Naive thymus-derived CD4-positive, alpha-beta T cell (primary cell): Measurements from ENCODE around the gene ANHX. TPM values are rescaled to one million over a fixed set of nuclear protein-coding genes. Genes with fewer than 3 reads are reported as not detected.

Experiments used
- ATAC-seq: fragments of 150-1000 bp; cut with Tn5 transposase; 2 replicates; pipeline ENCODE4 v1.10.0; 2021; ENCODE audit warnings: mild to moderate bottlenecking, moderate library complexity
- CTCF ChIA-PET: fragments of 350-600 bp; sonication (Branson Sonifier 250); formaldehyde crosslinking; loops from one replicate; lab custom pipeline; 2021; ENCODE audit warnings: antibody characterized with exemption; lab: Charles Lee
- POLR2A ChIA-PET: fragments of 350-600 bp; sonication (Branson Sonifier 250); formaldehyde crosslinking; loops from one replicate; lab custom pipeline; 2021; ENCODE audit warnings: antibody characterized with exemption, inconsistent platforms; lab: Charles Lee
- DNase-seq, 9 donors: peaks; one replicate each; pipeline versions ENCODE4 v3.0.0 to v3.0.0-alpha.2; 2020 to 2022; ENCODE audit warnings: mixed read lengths in 1 of 9
- H3K27ac ChIP-seq: one replicate; pipeline ENCODE4 v1.7.0; 2013; ENCODE audit warnings: mild to moderate bottlenecking, low read depth, low read length, moderate library complexity
- H3K27me3 ChIP-seq, 2 donors: one replicate each; pipeline ENCODE4 v1.7.0; 2013; ENCODE audit warnings: low read length in 2 of 2, mild to moderate bottlenecking in 2 of 2, moderate library complexity in 2 of 2; ENCODE audit not compliant: control insufficient read depth in 2 of 2, insufficient read depth in 2 of 2
- H3K36me3 ChIP-seq, 3 experiments: 1 replicate in 2 of 3; 2 replicates in 1 of 3; pipeline ENCODE4 v1.7.0; 2013; ENCODE audit warnings: low read length in 3 of 3, mild to moderate bottlenecking in 3 of 3, moderate library complexity in 1 of 3; ENCODE audit not compliant: insufficient read depth in 3 of 3, control insufficient read depth in 2 of 3
- H3K4me1 ChIP-seq, 2 donors: one replicate each; pipeline ENCODE4 v1.7.0; 2013; ENCODE audit warnings: low read length in 2 of 2, mild to moderate bottlenecking in 2 of 2, moderate library complexity in 1 of 2; ENCODE audit not compliant: control insufficient read depth in 2 of 2, insufficient read depth in 2 of 2
- H3K4me3 ChIP-seq: 2 replicates; pipeline ENCODE4 v1.7.0; 2013; ENCODE audit warnings: mild to moderate bottlenecking, low read length
- H3K9me3 ChIP-seq, 3 experiments: 1 replicate in 2 of 3; 2 replicates in 1 of 3; pipeline ENCODE4 v1.7.0; 2013; ENCODE audit warnings: low read length in 3 of 3; ENCODE audit not compliant: control insufficient read depth in 2 of 3
- H3K27ac Mint-ChIP-seq, 9 donors: one replicate each; pipeline ENCODE4 v1.8.0; 2020 to 2022; ENCODE audit warnings: mixed read lengths in 9 of 9, mild to moderate bottlenecking in 8 of 9, moderate library complexity in 5 of 9, inconsistent platforms in 2 of 9
- H3K27me3 Mint-ChIP-seq, 5 donors: one replicate each; pipeline ENCODE4 v1.8.0; 2021 to 2022; ENCODE audit warnings: mixed read lengths in 5 of 5, mild to moderate bottlenecking in 1 of 5
- H3K36me3 Mint-ChIP-seq, 5 donors: one replicate each; pipeline ENCODE4 v1.8.0; 2020 to 2022; ENCODE audit warnings: mixed read lengths in 5 of 5, mild to moderate bottlenecking in 3 of 5, inconsistent platforms in 1 of 5
- H3K4me1 Mint-ChIP-seq, 7 donors: one replicate each; pipeline ENCODE4 v1.8.0; 2020 to 2022; ENCODE audit warnings: mixed read lengths in 7 of 7, mild to moderate bottlenecking in 3 of 7, inconsistent platforms in 1 of 7
- H3K4me3 Mint-ChIP-seq, 10 donors: one replicate each; pipeline ENCODE4 v1.8.0; 2020 to 2022; ENCODE audit warnings: mild to moderate bottlenecking in 10 of 10, mixed read lengths in 10 of 10, moderate library complexity in 6 of 10, inconsistent platforms in 2 of 10
- H3K9me3 Mint-ChIP-seq, 11 donors: one replicate each; pipeline ENCODE4 v1.8.0; 2020 to 2022; ENCODE audit warnings: mixed read lengths in 11 of 11, mild to moderate bottlenecking in 4 of 11, inconsistent platforms in 1 of 11, moderate library complexity in 1 of 11
- intact Hi-C, 2 donors: fragments of 100-400 bp; cut with micrococcal nuclease; formaldehyde crosslinking; loops; one replicate each; pipeline ENCODE4 v1.15.1; 2023
- polyA plus RNA-seq, 2 donors: library from polyadenylated mRNA; unstranded; fragments of 300-500 nt; fragmentation: Illumina TruSeq; gene quantifications; one replicate each; pipeline ENCODE4 v1.2.3, GENCODE V29; 2021
- total RNA-seq, 6 experiments: library from RNA in 5 of 6; stranded (reverse) in 5 of 6; gene quantifications; 1 replicate in 5 of 6; 2 replicates in 1 of 6; pipeline ENCODE4 v1.2.3 and lab custom pipeline; 2021 to 2026

The ANHX gene
- total and polyA plus RNA-seq, 7 experiments from 2014 or later, result not detected

DNA sequence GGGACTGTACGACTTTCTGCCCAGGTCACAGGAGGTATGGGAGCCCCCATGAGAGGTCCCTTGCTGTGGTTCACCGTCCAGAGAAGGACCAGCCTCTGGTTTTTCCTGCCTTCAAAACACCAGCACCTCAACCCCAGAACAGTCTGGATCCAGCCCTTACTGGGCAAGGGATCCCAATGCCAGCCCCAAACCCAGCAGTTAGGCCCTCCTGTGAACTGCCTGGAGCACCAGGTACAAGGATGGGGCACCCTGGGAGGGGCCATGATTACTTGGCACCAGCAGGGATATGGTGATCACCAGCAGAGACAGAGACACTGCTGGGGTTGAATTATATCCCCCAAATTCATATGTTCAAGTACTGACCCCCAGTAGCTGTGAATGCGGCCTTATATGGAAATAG lies 20.0 kb downstream of the ANHX start:
- Histone ChIP-seq H3K4me1 (no peaks in the 10 kb centered on the region), H3K4me3 (no peak overlapping the region), H3K27me3 (no peaks in the 10 kb centered on the region), H3K27ac (no peak overlapping the region), H3K36me3 (no peaks in the 10 kb centered on the region), H3K9me3 (peaks cover 0 to 85% (median 13%) of the 10 kb centered on the region in 3 experiments)
- peaks cover 25 to 98% (median 58%) of the 10 kb centered on the region in 11 donors for H3K9me3 Mint-ChIP-seq
- ChIA-PET CTCF (no interaction called here), POLR2A (no interaction called here)
- H3K36me3 Mint-ChIP-seq, result peaks cover 0 to 24% (median 17%) of the 10 kb centered on the region in 5 donors
- no peak for DNase-seq
- no peaks in the 10 kb centered on the region for H3K4me1 Mint-ChIP-seq
- intact Hi-C loops, result no loop called here
- H3K27ac Mint-ChIP-seq, result no peak overlapping the region
- ATAC-seq, result no peak
- peaks cover 0 to 19% (median 3%) of the 10 kb centered on the region in 5 donors for H3K27me3 Mint-ChIP-seq
- H3K4me3 Mint-ChIP-seq, result no peak overlapping the region

DNA sequence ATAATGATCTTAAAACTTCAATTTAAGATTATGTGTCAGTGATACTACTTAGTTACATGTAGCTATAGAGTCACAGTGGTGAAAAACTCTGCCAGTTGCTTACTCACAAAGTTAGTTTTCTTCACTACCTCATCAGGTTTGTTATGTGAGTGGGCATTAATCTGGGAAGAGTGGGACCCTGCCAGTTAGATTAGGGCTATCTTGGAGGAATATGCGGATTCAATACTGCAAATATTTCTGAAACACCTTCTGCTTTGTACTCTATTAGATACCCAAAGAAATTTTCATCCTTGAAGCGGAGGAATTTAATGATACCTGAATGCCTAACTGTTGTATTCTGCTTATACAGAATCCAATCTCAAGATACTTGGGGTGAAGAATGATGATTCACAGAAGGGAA lies 29.3 kb downstream of the ANHX start:
- Histone ChIP-seq H3K4me1 (no peaks in the 10 kb centered on the region), H3K27ac (no peak overlapping the region), H3K36me3 (peaks cover 17 to 34% (median 19%) of the 10 kb centered on the region in 3 experiments), H3K4me3 (peak overlapping the region; percentile 5), H3K9me3 (peaks cover 53 to 97% (median 73%) of the 10 kb centered on the region in 3 experiments), H3K27me3 (no peaks in the 10 kb centered on the region)
- peaks cover 0 to 2% (median 0%) of the 10 kb centered on the region in 7 donors for H3K4me1 Mint-ChIP-seq
- H3K27me3 Mint-ChIP-seq, result no peaks in the 10 kb centered on the region
- peaks cover 24 to 43% (median 33%) of the 10 kb centered on the region in 5 donors for H3K36me3 Mint-ChIP-seq
- H3K27ac Mint-ChIP-seq, result no peak overlapping the region
- intact Hi-C loops, result no loop called here
- ATAC-seq, result no peak
- H3K9me3 Mint-ChIP-seq, result peaks cover 3 to 97% (median 77%) of the 10 kb centered on the region in 11 donors
- no peak for DNase-seq
- CTCF ChIA-PET, result no interaction called here
- POLR2A ChIA-PET, result no interaction called here
- peak overlapping the region in 1 of 10 donors; percentile 24 for H3K4me3 Mint-ChIP-seq

DNA sequence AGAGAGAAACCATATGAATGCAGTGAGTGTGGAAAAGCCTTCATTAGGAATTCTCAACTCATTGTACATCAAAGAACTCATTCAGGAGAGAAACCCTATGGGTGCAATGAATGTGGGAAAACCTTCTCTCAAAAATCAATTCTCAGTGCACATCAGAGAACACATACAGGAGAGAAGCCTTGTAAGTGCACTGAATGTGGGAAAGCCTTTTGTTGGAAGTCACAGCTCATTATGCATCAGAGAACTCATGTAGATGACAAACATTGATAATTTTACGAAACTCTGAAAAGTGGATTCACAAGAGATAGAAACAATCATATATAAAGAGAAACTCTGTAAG lies 31.4 kb downstream of the ANHX start:
- no peaks in the 10 kb centered on the region for H3K27me3 Mint-ChIP-seq
- H3K4me3 ChIP-seq, result peak overlapping the region; percentile 40
- ATAC-seq, result no peak

DNA sequence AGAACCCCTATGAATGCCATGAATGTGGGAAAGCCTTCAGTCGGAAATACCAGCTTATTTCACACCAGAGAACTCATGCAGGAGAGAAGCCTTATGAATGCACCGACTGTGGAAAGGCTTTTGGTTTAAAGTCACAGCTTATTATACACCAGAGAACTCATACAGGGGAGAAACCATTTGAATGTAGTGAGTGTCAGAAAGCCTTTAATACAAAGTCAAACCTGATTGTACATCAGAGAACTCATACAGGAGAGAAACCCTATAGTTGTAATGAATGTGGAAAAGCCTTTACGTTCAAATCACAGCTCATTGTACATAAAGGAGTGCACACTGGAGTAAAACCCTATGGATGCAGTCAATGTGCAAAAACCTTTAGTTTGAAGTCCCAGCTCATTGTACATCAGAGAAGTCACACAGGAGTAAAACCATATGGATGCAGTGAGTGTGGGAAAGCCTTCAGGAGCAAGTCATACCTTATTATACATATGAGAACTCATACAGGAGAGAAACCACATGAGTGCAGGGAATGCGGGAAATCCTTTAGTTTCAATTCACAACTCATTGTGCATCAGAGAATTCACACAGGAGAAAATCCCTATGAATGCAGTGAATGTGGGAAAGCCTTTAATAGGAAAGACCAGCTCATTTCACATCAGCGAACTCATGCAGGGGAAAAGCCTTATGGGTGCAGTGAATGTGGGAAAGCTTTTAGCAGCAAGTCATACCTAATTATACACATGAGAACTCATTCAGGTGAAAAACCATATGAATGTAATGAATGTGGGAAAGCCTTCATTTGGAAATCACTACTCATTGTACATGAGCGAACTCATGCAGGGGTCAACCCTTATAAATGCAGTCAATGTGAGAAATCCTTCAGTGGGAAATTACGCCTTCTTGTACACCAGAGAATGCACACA lies 32.1 kb downstream of the ANHX start:
- Mint-ChIP-seq H3K4me3 (peak overlapping the region in 2 of 10 donors; percentile 20 to 42), H3K9me3 (peaks cover 14 to 94% (median 80%) of the 10 kb centered on the region in 11 donors), H3K27ac (peak overlapping the region in 6 of 9 donors; percentile 36 to 77 (median 47)), H3K4me1 (peaks cover 0 to 2% (median 0%) of the 10 kb centered on the region in 7 donors), H3K27me3 (no peaks in the 10 kb centered on the region), H3K36me3 (peaks cover 42 to 64% (median 57%) of the 10 kb centered on the region in 5 donors)
- H3K4me1 ChIP-seq, result no peaks in the 10 kb centered on the region
- ATAC-seq, result no peak
- peak overlapping the region; percentile 40 for H3K4me3 ChIP-seq
- DNase-seq, result peak in 1 of 9 donors; percentile 7
- intact Hi-C loops, result no loop called here
- no peak overlapping the region for H3K27ac ChIP-seq
- H3K9me3 ChIP-seq, result peaks cover 49 to 82% (median 68%) of the 10 kb centered on the region in 3 experiments
- H3K27me3 ChIP-seq, result no peaks in the 10 kb centered on the region
- ChIA-PET POLR2A (interaction anchor here (1.3 kb wide), 1 partner anchor 46 kb away, joined by 4 read pairs; no protein-coding TSS in a partner anchor), CTCF (interaction anchor here (0.6 kb wide), 1 partner anchor 53 kb away, joined by 3 read pairs; no protein-coding TSS in a partner anchor)
- peaks cover 25 to 45% (median 29%) of the 10 kb centered on the region in 3 experiments for H3K36me3 ChIP-seq

More for the DNA sequence above, 31.4 kb downstream of the ANHX start:
- H3K9me3 ChIP-seq, result peaks cover 49 to 88% (median 68%) of the 10 kb centered on the region in 3 experiments
- intact Hi-C loops, result no loop called here
- Mint-ChIP-seq H3K27ac (peak overlapping the region in 1 of 9 donors; percentile 13), H3K4me1 (peaks cover 0 to 2% (median 0%) of the 10 kb centered on the region in 7 donors), H3K4me3 (no peak overlapping the region), H3K36me3 (peaks cover 42 to 62% (median 54%) of the 10 kb centered on the region in 5 donors), H3K9me3 (peaks cover 14 to 96% (median 84%) of the 10 kb centered on the region in 11 donors)
- no peaks in the 10 kb centered on the region for H3K27me3 ChIP-seq
- no peaks in the 10 kb centered on the region for H3K4me1 ChIP-seq
- POLR2A ChIA-PET, result interaction anchor here (0.6 to 1.3 kb wide), 3 partner anchors 47 to 118 kb away, joined by 3 to 4 read pairs (median 3); no protein-coding TSS in a partner anchor
- DNase-seq, result no peak
- CTCF ChIA-PET, result interaction anchor here (0.6 kb wide), 1 partner anchor 52 kb away, joined by 3 read pairs; no protein-coding TSS in a partner anchor
- H3K27ac ChIP-seq, result no peak overlapping the region
- H3K36me3 ChIP-seq, result peaks cover 25 to 45% (median 29%) of the 10 kb centered on the region in 3 experiments

DNA sequence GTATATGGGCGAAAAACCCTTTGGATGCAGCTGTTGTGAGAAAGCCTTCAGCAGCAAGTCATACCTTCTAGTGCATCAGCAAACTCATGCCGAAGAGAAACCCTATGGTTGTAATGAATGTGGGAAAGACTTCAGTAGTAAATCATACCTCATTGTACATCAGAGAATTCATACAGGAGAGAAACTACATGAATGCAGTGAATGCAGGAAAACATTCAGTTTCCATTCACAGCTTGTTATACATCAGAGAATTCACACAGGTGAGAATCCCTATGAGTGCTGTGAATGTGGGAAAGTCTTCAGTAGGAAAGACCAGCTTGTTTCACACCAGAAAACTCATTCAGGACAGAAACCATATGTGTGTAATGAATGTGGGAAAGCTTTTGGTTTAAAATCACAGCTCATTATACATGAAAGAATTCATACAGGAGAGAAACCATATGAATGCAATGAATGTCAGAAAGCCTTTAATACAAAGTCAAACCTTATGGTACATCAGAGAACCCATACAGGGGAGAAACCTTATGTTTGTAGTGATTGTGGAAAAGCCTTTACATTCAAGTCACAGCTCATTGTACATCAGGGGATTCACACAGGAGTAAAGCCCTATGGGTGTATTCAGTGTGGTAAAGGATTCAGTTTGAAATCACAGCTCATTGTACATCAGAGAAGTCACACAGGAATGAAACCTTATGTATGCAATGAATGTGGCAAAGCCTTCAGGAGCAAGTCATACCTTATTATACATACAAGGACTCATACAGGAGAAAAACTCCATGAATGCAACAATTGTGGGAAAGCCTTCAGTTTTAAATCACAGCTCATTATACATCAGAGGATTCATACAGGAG lies 33.0 kb downstream of the ANHX start:
- no peaks in the 10 kb centered on the region for H3K27me3 Mint-ChIP-seq
- peaks cover 42 to 62% (median 54%) of the 10 kb centered on the region in 5 donors for H3K36me3 Mint-ChIP-seq
- DNase-seq (no peak), ATAC-seq (no peak)
- Histone ChIP-seq H3K4me1 (no peaks in the 10 kb centered on the region), H3K27ac (no peak overlapping the region), H3K36me3 (peaks cover 25 to 45% (median 29%) of the 10 kb centered on the region in 3 experiments), H3K27me3 (no peaks in the 10 kb centered on the region), H3K9me3 (peaks cover 45 to 73% (median 61%) of the 10 kb centered on the region in 3 experiments), H3K4me3 (peak overlapping the region; percentile 40)
- ChIA-PET POLR2A (no interaction called here), CTCF (interaction anchor here (0.6 kb wide), 1 partner anchor 206 kb away, joined by 3 read pairs; no protein-coding TSS in a partner anchor)
- peaks cover 0 to 2% (median 0%) of the 10 kb centered on the region in 7 donors for H3K4me1 Mint-ChIP-seq
- H3K27ac Mint-ChIP-seq, result peak overlapping the region in 6 of 9 donors; percentile 3 to 77 (median 45)
- H3K4me3 Mint-ChIP-seq, result peak overlapping the region in 3 of 10 donors; percentile 6 to 42 (median 20)
- intact Hi-C loops, result no loop called here
- H3K9me3 Mint-ChIP-seq, result peaks cover 14 to 85% (median 75%) of the 10 kb centered on the region in 11 donors

DNA sequence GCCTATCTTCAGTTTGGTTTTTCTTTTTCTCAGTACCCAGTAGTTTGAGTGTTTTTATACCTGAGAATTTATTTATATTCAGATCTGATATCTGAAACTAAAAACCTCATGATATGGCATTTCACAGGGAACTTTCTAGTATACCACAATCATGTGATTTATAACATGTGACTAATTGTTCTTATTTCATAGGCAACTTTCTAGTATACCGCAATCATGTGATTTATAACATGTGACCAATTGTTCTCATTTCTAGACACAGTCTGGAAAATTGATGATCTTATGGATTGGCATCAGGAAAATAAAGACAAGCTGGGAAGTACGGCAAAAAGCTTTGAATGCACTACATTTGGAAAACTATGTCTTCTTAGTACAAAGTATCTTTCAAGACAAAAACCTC lies 33.8 kb downstream of the ANHX start:
- Histone ChIP-seq H3K36me3 (peaks cover 25 to 45% (median 29%) of the 10 kb centered on the region in 3 experiments), H3K4me1 (no peaks in the 10 kb centered on the region), H3K27ac (no peak overlapping the region), H3K9me3 (peaks cover 45 to 65% (median 56%) of the 10 kb centered on the region in 3 experiments), H3K4me3 (no peak overlapping the region), H3K27me3 (no peaks in the 10 kb centered on the region)
- no peak for DNase-seq
- peaks cover 42 to 64% (median 54%) of the 10 kb centered on the region in 5 donors for H3K36me3 Mint-ChIP-seq
- H3K4me3 Mint-ChIP-seq, result no peak overlapping the region
- intact Hi-C loops, result no loop called here
- peaks cover 14 to 78% (median 68%) of the 10 kb centered on the region in 11 donors for H3K9me3 Mint-ChIP-seq
- POLR2A ChIA-PET, result no interaction called here
- CTCF ChIA-PET, result no interaction called here
- no peak overlapping the region for H3K27ac Mint-ChIP-seq
- H3K4me1 Mint-ChIP-seq, result peaks cover 0 to 2% (median 0%) of the 10 kb centered on the region in 7 donors
- no peaks in the 10 kb centered on the region for H3K27me3 Mint-ChIP-seq
- no peak for ATAC-seq
